AML-193 (cell line): ENCODE results near the gene GATM.
"Not testable (repeated sequence)": the region's sequence is repeated elsewhere in the genome, so short reads cannot be mapped to it uniquely, and the experiment has no call there.

Experiments used
- DNase-seq, 2 experiments: peaks; one replicate each; lab custom pipeline; 2025; lab: John Stamatoyannopoulos, UW

Gene GATM

GRCh38 chr15:45351227-45351626, 27.1 kb downstream of the GATM start:
- DNase-seq = no peak

DNA sequence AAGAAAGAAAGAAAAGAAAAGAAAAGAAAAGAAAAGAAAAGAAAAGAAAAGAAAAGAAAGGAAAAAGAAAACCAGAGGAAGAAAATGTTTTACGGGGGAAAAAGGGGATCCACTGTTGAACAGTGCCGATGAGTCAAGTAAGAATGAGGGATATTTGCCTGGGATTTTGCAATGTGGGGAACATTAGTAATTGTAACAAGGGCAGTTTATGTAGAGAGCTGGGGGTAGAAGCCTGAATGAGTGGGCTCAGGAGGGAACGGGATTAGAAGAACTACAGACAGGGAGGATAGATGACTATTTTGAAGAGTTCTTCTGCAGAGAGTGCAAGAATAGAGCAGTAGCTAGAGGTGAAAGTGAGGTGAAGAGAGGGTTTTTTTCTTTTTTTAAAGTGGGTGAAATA, 28.7 kb downstream of the GATM start:
- DNase-seq = no peak

DNA sequence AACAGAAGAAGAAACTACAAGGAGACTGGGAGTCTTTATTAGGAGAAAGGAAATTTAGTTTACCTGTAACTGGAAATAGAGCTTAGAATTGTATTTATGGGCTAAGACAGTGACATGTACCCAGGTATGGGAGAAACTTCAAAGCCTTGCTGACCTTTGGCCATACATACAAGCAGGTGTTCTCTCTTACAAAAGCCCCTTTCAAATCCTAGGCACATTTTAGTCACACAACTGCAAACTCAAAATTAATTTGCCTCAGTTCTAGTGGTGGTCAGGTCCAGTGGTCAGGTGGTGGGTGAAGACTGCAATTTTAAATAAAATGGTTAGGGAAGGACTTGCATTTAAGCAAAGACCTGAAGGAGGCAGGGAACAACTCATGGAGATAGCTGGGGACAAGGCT, 30.4 kb downstream of the GATM start:
- no peak for DNase-seq

GRCh38 chr15:45347033-45347432, 31.3 kb downstream of the GATM start:
- no peak for DNase-seq

- DNase-seq = no peak
Measured at GRCh38 chr15:45346381-45346780, 32.0 kb downstream of the GATM start.

- DNase-seq = no peak
Measured at GRCh38 chr15:45343258-45343860, 35.0 kb downstream of the GATM start.

DNA sequence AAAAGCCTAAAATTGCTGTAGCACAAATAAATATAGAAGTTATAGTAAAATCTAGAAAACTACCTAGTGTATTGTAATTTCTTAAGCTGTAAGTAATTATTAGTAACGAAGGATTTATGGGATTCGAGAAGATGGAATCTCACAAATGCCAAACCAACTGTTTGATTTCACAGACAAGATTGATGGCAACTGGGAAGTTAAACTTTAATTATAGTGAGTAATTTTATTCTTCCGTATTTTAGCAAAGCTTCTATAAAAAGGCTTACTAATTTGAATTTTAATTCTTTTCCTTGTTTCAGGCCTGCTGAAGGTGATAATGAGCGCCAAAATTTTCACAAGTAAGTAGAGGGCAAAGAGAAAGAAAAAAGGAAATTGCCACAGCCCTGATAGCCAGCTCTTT, 36.6 kb downstream of the GATM start:
- DNase-seq = no peak

DNA sequence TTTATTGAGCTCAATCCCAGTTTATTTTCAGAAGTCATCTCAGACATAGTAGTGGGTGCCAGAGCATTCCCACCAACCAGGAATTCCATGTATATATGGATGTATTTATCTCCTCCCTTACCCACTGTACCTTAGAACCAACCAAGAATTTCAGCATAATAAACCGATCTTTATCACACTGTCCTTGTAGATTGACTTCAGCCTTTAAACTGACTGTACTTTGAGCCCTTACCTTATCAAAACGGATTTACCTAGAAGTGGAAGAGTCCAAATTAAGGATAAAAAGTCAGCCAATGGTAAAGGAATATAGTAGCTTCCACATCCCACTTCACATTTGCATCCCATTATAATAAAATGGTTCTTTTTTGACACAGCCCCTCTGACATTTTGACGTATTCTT, 37.9 kb downstream of the GATM start:
- DNase-seq = no peak

GRCh38 chr15:45338417-45338816, 39.9 kb downstream of the GATM start:
- DNase-seq = no peak

DNA sequence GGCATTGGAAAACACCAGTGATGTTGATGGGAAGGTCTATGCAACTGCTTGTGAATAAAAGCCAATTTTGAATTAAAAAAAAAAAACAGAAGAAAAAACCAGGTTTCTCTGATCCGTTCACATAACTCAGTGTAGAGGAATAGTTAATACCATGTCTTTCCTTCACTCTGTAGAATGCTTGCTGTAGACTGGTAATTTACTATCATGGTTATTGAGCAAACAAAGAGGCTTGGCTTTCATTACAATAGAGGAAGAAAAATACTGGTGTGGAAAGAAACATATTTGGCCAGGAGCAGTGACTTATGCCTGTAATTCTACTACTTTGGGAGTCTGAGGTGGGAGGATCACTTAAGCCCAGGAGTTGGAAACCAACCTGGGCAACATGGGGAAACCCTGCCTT, 41.1 kb downstream of the GATM start:
- no peak for DNase-seq

- no peak for DNase-seq
Measured at GRCh38 chr15:45333550-45333949, 44.8 kb downstream of the GATM start.

DNA sequence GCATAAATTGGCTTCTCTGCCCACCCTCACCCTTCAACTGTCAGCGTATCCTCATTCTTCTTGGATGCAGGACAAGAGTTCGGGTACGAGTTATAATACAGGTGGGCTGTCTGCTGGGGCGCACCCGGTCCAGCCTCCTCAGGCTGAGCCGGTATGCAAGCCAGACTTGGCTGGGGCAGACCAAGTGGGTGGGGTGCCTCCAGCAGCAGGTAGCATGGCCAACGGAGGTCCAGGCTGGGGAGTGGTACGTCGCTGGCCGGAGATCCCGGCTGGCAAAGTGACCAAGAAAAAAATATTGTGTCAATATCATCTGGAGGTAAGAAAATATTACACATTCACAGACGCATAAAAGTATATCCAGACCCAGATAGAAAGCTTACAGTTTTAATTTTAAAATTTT, 45.6 kb downstream of the GATM start:
- DNase-seq = no peak

DNA sequence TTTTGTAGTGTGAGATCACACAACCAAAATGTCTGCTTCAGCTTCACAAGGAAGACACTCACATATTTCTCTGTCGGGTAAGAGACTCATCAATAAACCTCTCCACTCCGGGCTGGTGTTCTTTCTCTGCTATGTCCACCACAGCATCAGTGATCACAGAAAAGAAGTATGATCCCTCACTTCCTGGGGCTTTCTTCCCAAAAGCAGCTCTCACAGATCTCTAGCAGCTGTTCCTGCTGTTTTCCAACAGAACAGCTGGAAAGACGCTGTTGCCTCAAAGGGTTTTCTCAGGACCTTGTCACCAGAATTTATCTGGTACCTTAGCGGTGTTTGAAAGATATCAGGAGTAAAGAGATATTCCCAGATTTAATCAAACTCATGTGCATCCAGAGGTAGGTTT, 46.4 kb downstream of the GATM start:
- DNase-seq = no peak

- DNase-seq = no peak
Measured at GRCh38 chr15:45328663-45329062, 49.7 kb downstream of the GATM start.

GRCh38 chr15:45326741-45327140, 51.6 kb downstream of the GATM start:
- DNase-seq = no peak

GRCh38 chr15:45326280-45326679, 52.1 kb downstream of the GATM start:
- no peak for DNase-seq

DNA sequence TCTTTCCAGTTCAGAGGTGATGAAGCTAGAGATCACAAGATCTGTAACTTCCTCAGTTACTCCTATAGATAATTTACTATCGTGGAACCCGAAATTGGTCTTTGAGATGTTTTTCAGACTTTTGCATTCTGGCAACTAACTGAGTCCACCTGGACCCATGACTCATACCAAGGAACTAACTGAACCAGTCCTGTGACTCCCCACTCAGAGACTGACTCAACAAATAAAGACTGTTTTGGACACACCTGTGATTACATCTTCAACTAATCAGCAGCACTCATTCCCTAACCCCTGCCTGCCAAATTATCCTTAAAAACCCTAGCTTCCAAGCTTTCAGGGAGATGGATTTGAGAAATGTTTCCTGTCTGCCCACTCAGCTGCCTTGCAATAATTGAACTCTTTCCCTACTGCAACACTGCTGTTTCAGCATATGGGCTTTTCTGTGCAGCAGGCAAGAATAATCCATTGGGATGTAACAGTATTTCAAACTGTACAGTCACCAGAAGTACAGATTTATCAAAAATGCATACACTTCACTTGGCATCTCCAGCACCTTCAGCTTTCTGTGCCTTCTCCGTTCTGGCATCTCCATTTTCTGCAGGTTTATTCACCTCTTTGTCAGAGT, 57.7 kb downstream of the GATM start:
- DNase-seq = no peak

- DNase-seq = no peak
Measured at GRCh38 chr15:45319472-45320214, 58.7 kb downstream of the GATM start.

DNA sequence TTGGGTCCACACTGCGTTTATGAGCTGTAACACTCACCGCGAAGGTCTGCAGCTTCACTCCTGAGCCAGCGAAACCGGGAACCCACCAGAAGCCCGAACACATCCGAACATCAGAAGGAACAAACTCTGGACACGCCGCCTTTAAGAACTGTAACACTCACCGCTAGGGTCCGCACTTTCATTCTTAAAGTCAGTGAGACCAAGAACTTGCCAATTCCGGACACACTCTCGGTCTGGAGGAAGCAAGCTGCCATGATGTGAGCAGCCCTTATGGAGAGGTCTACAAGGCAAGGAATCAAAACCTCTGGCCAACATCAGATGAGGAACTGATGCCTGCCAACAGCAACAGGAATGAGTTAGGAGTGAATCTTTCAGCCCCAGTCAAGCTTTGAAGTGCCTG, 63.4 kb downstream of the GATM start:
- no peak for DNase-seq

DNA sequence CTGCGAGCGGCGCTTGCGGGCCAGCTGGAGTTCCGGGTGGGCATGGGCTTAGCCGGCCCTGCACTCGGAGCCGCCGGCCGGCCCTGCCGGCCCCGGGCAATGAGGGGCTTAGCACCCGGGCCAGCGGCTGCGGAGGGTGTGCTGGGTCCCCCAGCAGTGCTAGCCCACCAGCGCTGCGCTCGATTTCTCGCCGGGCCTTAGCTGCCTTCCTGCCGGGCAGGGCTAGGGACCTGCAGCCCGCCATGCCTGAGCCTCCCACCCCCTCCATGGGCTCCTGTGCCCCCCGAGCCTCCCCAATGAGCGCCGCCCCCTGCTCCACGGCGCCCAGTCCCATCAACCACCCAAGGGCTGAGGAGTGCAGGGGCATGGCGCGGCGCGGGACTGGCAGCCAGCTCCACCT, 64.2 kb downstream of the GATM start:
- not testable (repeated sequence) for DNase-seq
